OCI-LY7 (cell line): ENCODE results near the gene PRKN.

Experiments used
- EZH2phosphoT487 ChIP-seq: fragments of 200-600 bp; sonication (generic); IDR thresholded peaks from 2 replicates; pipeline ENCODE4 v1.6.1; 2018; ENCODE audit warnings: low read depth, borderline replicate concordance, mild to moderate bottlenecking, mixed run types, antibody characterized with exemption, low read length, moderate library complexity, mixed read lengths
- TF ChIP-seq, protein P1 (sequence below): fragments of 200-600 bp; sonication (generic); conservative IDR thresholded peaks from 2 replicates; pipeline ENCODE4 v1.5.1; 2014; ENCODE audit warnings: mild to moderate bottlenecking, antibody characterized with exemption, low read length, moderate library complexity, mixed read lengths

DNA sequence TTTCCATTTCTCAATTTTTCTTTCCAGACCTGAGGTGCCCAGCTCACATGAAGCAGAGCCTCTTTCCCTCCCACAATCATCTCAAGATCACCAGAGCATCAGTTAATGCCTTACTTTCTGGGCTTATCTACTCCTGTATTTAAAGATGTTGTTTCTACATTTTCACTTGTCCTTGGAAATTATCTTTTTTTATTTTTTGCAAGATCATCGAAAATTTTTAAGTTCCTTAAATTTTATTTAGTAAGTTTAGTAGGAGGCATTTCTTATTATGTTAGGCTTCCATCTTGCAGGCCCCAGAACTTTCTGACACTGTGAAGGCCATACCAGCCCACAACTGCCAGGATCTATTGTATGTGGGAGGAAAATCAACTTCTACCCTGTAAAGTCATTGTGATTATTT, 466.0 kb downstream of the PRKN start:
- TF ChIP-seq, protein P1, sequence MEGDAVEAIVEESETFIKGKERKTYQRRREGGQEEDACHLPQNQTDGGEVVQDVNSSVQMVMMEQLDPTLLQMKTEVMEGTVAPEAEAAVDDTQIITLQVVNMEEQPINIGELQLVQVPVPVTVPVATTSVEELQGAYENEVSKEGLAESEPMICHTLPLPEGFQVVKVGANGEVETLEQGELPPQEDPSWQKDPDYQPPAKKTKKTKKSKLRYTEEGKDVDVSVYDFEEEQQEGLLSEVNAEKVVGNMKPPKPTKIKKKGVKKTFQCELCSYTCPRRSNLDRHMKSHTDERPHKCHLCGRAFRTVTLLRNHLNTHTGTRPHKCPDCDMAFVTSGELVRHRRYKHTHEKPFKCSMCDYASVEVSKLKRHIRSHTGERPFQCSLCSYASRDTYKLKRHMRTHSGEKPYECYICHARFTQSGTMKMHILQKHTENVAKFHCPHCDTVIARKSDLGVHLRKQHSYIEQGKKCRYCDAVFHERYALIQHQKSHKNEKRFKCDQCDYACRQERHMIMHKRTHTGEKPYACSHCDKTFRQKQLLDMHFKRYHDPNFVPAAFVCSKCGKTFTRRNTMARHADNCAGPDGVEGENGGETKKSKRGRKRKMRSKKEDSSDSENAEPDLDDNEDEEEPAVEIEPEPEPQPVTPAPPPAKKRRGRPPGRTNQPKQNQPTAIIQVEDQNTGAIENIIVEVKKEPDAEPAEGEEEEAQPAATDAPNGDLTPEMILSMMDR, result no peak
- TF ChIP-seq EZH2phosphoT487, result no peak
